GM23338 (cell line): ENCODE results near the gene NR2C2AP. TPM values are rescaled to one million over a fixed set of nuclear protein-coding genes. Genes with fewer than 3 reads are reported as not detected.

Experiments
- ATAC-seq: fragments of 200-7000 bp; cut with Tn5 transposase; 3 replicates; pipeline ENCODE4 v1.9.1; 2020
- DNase-seq: peaks from one replicate; pipeline ENCODE4 v3.0.0-alpha.2; 2015; ENCODE audit warnings: low spot score
- H2AFZ ChIP-seq: fragments of 200-600 bp; sonication (generic); 2 replicates; pipeline ENCODE4 v1.8.0; 2016; ENCODE audit warnings: antibody characterized with exemption, mild to moderate bottlenecking, moderate library complexity
- H3F3A ChIP-seq: fragments of 200-600 bp; sonication (generic); replicated peaks from 2 replicates; pipeline ENCODE4 v1.8.0; 2017; ENCODE audit warnings: antibody characterized with exemption, mixed run types, low read depth
- H3K27ac ChIP-seq: fragments of 200-600 bp; sonication (generic); 2 replicates; pipeline ENCODE4 v1.6.1; 2016; ENCODE audit warnings: low read depth
- H3K27me3 ChIP-seq: fragments of 200-600 bp; sonication (generic); 2 replicates; pipeline ENCODE4 v1.8.0; 2016; ENCODE audit warnings: mild to moderate bottlenecking, mixed run types, moderate library complexity; ENCODE audit not compliant: insufficient read depth
- H3K36me3 ChIP-seq: fragments of 200-600 bp; sonication (generic); 2 replicates; pipeline ENCODE4 v1.8.0; 2016; ENCODE audit warnings: mild to moderate bottlenecking; ENCODE audit not compliant: insufficient read depth
- H3K4me1 ChIP-seq: fragments of 200-600 bp; sonication (generic); 2 replicates; pipeline ENCODE4 v1.8.0; 2016; ENCODE audit warnings: mild to moderate bottlenecking, moderate library complexity; ENCODE audit not compliant: insufficient read depth
- H3K4me2 ChIP-seq: fragments of 200-600 bp; sonication (generic); 2 replicates; pipeline ENCODE4 v1.7.1; 2017; ENCODE audit warnings: mixed run types
- H3K4me3 ChIP-seq: fragments of 200-600 bp; sonication (generic); 2 replicates; pipeline ENCODE4 v1.6.1; 2016; ENCODE audit warnings: mixed run types
- H3K79me2 ChIP-seq: fragments of 200-600 bp; sonication (generic); replicated peaks from 2 replicates; pipeline ENCODE4 v1.8.0; 2017; ENCODE audit warnings: mild to moderate bottlenecking; ENCODE audit not compliant: insufficient read depth
- H3K9me2 ChIP-seq: fragments of 200-600 bp; sonication (generic); 2 replicates; pipeline ENCODE4 v1.8.0; 2017; ENCODE audit not compliant: insufficient read depth
- H4K20me1 ChIP-seq: fragments of 200-600 bp; sonication (generic); replicated peaks from 2 replicates; pipeline ENCODE4 v1.8.0; 2017; ENCODE audit warnings: mild to moderate bottlenecking; ENCODE audit not compliant: insufficient read depth
- H3K27ac Mint-ChIP-seq: 2 replicates; pipeline ENCODE4 v1.8.0; 2020; ENCODE audit warnings: inconsistent platforms, mild to moderate bottlenecking, moderate library complexity, mixed read lengths
- H3K27me3 Mint-ChIP-seq: 3 replicates; pipeline ENCODE4 v1.8.0; 2022; ENCODE audit warnings: low read depth, mild to moderate bottlenecking, moderate library complexity, mixed read lengths, inconsistent platforms; ENCODE audit not compliant: insufficient read depth, poor library complexity
- H3K36me3 Mint-ChIP-seq: 3 replicates; pipeline ENCODE4 v1.8.0; 2021; ENCODE audit warnings: low read depth, mild to moderate bottlenecking, inconsistent platforms, moderate library complexity, mixed read lengths
- H3K4me1 Mint-ChIP-seq: 3 replicates; pipeline ENCODE4 v1.8.0; 2020; ENCODE audit warnings: mild to moderate bottlenecking, inconsistent platforms, mixed read lengths
- H3K4me3 Mint-ChIP-seq: 3 replicates; pipeline ENCODE4 v1.8.0; 2021; ENCODE audit warnings: moderate library complexity, mild to moderate bottlenecking, inconsistent platforms, mixed read lengths
- H3K9me3 Mint-ChIP-seq: 3 replicates; pipeline ENCODE4 v1.8.0; 2020; ENCODE audit warnings: moderate library complexity, mild to moderate bottlenecking, inconsistent platforms, mixed read lengths
- CREB1 ChIP-seq: fragments of 250-450 bp; sonication (Bioruptor Pico); IDR thresholded peaks from 2 replicates; pipeline ENCODE4 v1.5.0; 2020; ENCODE audit warnings: low read depth, mild to moderate bottlenecking, moderate library complexity
- NANOG ChIP-seq: IDR thresholded peaks from 2 replicates; pipeline ENCODE4 v1.6.1; 2016; ENCODE audit warnings: antibody characterized with exemption, borderline replicate concordance
- ZNF114 ChIP-seq: fragments of 250-450 bp; sonication (Bioruptor Pico); IDR thresholded peaks from 2 replicates; pipeline ENCODE4 v1.5.0; 2020; ENCODE audit warnings: mild to moderate bottlenecking, moderate library complexity
- polyA plus RNA-seq: library from polyadenylated mRNA; unstranded; fragments of >200 nt; fragmentation: Nextera tagmentation; extraction: Ambion mirVana; gene quantifications from 2 replicates; pipeline ENCODE4 v1.2.1, GENCODE V29; 2016
- total RNA-seq: library from RNA; depleted of rRNA; stranded (reverse); fragments of >200 nt; shearing (Covaris generic); gene quantifications from 2 replicates; pipeline ENCODE4 v1.2.3, GENCODE V29; 2014
- TF ChIP-seq, protein P1 (sequence below): IDR thresholded peaks from 2 replicates; pipeline ENCODE4 v1.6.1; 2016; ENCODE audit warnings: antibody characterized with exemption
- TF ChIP-seq, protein P2 (sequence below): fragments of 250-450 bp; sonication (Bioruptor Pico); IDR thresholded peaks from 2 replicates; pipeline ENCODE4 v1.5.0; 2020; ENCODE audit warnings: mild to moderate bottlenecking, moderate library complexity

The NR2C2AP gene
- total and polyA plus RNA-seq, 2 experiments from 2014 or later, result 14.4 to 25.7 TPM

- H3K9me3 Mint-ChIP-seq, result no peaks in the 10 kb centered on the region
- peak overlapping the region; percentile 92 for H3K4me2 ChIP-seq
- no peak overlapping the region for H3K27ac ChIP-seq
- no peaks in the 10 kb centered on the region for H3K79me2 ChIP-seq
- ATAC-seq, result no peak
- TF ChIP-seq ZNF114 (CRISPR knock-in tag) (no peak), NANOG (no peak), CREB1 (CRISPR knock-in tag) (no peak)
- TF ChIP-seq, protein P1, sequence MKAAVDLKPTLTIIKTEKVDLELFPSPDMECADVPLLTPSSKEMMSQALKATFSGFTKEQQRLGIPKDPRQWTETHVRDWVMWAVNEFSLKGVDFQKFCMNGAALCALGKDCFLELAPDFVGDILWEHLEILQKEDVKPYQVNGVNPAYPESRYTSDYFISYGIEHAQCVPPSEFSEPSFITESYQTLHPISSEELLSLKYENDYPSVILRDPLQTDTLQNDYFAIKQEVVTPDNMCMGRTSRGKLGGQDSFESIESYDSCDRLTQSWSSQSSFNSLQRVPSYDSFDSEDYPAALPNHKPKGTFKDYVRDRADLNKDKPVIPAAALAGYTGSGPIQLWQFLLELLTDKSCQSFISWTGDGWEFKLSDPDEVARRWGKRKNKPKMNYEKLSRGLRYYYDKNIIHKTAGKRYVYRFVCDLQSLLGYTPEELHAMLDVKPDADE, result no peak
- TF ChIP-seq, protein P2, sequence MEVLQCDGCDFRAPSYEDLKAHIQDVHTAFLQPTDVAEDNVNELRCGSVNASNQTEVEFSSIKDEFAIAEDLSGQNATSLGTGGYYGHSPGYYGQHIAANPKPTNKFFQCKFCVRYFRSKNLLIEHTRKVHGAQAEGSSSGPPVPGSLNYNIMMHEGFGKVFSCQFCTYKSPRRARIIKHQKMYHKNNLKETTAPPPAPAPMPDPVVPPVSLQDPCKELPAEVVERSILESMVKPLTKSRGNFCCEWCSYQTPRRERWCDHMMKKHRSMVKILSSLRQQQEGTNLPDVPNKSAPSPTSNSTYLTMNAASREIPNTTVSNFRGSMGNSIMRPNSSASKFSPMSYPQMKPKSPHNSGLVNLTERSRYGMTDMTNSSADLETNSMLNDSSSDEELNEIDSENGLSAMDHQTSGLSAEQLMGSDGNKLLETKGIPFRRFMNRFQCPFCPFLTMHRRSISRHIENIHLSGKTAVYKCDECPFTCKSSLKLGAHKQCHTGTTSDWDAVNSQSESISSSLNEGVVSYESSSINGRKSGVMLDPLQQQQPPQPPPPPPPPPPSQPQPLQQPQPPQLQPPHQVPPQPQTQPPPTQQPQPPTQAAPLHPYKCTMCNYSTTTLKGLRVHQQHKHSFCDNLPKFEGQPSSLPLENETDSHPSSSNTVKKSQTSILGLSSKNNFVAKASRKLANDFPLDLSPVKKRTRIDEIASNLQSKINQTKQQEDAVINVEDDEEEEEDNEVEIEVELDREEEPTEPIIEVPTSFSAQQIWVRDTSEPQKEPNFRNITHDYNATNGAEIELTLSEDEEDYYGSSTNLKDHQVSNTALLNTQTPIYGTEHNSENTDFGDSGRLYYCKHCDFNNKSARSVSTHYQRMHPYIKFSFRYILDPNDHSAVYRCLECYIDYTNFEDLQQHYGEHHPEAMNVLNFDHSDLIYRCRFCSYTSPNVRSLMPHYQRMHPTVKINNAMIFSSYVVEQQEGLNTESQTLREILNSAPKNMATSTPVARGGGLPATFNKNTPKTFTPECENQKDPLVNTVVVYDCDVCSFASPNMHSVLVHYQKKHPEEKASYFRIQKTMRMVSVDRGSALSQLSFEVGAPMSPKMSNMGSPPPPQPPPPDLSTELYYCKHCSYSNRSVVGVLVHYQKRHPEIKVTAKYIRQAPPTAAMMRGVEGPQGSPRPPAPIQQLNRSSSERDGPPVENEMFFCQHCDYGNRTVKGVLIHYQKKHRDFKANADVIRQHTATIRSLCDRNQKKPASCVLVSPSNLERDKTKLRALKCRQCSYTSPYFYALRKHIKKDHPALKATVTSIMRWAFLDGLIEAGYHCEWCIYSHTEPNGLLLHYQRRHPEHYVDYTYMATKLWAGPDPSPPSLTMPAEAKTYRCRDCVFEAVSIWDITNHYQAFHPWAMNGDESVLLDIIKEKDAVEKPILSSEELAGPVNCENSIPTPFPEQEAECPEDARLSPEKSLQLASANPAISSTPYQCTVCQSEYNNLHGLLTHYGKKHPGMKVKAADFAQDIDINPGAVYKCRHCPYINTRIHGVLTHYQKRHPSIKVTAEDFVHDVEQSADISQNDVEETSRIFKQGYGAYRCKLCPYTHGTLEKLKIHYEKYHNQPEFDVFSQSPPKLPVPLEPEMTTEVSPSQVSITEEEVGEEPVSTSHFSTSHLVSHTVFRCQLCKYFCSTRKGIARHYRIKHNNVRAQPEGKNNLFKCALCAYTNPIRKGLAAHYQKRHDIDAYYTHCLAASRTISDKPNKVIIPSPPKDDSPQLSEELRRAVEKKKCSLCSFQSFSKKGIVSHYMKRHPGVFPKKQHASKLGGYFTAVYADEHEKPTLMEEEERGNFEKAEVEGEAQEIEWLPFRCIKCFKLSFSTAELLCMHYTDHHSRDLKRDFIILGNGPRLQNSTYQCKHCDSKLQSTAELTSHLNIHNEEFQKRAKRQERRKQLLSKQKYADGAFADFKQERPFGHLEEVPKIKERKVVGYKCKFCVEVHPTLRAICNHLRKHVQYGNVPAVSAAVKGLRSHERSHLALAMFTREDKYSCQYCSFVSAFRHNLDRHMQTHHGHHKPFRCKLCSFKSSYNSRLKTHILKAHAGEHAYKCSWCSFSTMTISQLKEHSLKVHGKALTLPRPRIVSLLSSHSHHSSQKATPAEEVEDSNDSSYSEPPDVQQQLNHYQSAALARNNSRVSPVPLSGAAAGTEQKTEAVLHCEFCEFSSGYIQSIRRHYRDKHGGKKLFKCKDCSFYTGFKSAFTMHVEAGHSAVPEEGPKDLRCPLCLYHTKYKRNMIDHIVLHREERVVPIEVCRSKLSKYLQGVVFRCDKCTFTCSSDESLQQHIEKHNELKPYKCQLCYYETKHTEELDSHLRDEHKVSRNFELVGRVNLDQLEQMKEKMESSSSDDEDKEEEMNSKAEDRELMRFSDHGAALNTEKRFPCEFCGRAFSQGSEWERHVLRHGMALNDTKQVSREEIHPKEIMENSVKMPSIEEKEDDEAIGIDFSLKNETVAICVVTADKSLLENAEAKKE, result no peak
- peaks cover 32% of the 10 kb centered on the region for H3K27me3 ChIP-seq
- no peak overlapping the region for H2AFZ ChIP-seq
- 0 out of 2 replicates have a peak, but pooled peaks cover 6% of the 10 kb centered on the region for H3K4me1 ChIP-seq
- H3K36me3 ChIP-seq, result no peaks in the 10 kb centered on the region
- H3K36me3 Mint-ChIP-seq, result peaks cover 38% of the 10 kb centered on the region
- H3K9me2 ChIP-seq, result no peaks in the 10 kb centered on the region
- H3K4me1 Mint-ChIP-seq, result peaks cover 11% of the 10 kb centered on the region; the same call in 2 of the 3 replicates
- peak overlapping the region; percentile 96 for H3K4me3 ChIP-seq
- H4K20me1 ChIP-seq, result no peaks in the 10 kb centered on the region; the same call in 1 of the 2 replicates
- H3K27ac Mint-ChIP-seq, result no peak overlapping the region
- H3K4me3 Mint-ChIP-seq, result peak overlapping the region; percentile 93
- H3K27me3 Mint-ChIP-seq, result peaks cover 49% of the 10 kb centered on the region
- no peak for DNase-seq
- 0 out of 2 replicates have a peak, but pooled peaks cover 9% of the 10 kb centered on the region for H3F3A ChIP-seq
These were observed 1.2 kb downstream of the NR2C2AP start for GRCh38 chr19:19201697-19202630.
